Hematopoietic multipotent progenitor cell treated with erythropoietin and hydrocortisone succinate and interleukin-3 and kit ligand, for 6 days (in vitro differentiated cells): ENCODE measurements around the gene PREX1.
"Not testable (repeated sequence)": the region's sequence is repeated elsewhere in the genome, so short reads cannot be mapped to it uniquely, and the experiment has no call there.

Experiments used
- DNase-seq: peaks from one replicate; pipeline ENCODE4 v3.0.0-alpha.2; 2015

The PREX1 gene

GRCh38 chr20:48847498-48848205 is 19.9 kb upstream of the PREX1 start:
- DNase-seq: no peak

GRCh38 chr20:48846516-48847492 is 19.0 kb upstream of the PREX1 start:
- DNase-seq: peak; percentile 52

- DNase-seq: no peak
Measured at GRCh38 chr20:48845721-48846306, 18.0 kb upstream of the PREX1 start.

- no peak for DNase-seq
Measured at GRCh38 chr20:48844996-48845395, 17.2 kb upstream of the PREX1 start.

GRCh38 chr20:48843896-48844295 is 16.1 kb upstream of the PREX1 start:
- not testable (repeated sequence) for DNase-seq

- no peak for DNase-seq
Measured at GRCh38 chr20:48843057-48843806, 15.4 kb upstream of the PREX1 start.

- peak; percentile 30 for DNase-seq
Measured at GRCh38 chr20:48841875-48842529, 14.2 kb upstream of the PREX1 start.

- no peak for DNase-seq
Measured at GRCh38 chr20:48841196-48841874, 13.5 kb upstream of the PREX1 start.

- DNase-seq: no peak
Measured at GRCh38 chr20:48839154-48839917, 11.5 kb upstream of the PREX1 start.

GRCh38 chr20:48837014-48837413 is 9.2 kb upstream of the PREX1 start:
- DNase-seq: no peak

- no peak for DNase-seq
Measured at GRCh38 chr20:48835390-48835789, 7.6 kb upstream of the PREX1 start.

GRCh38 chr20:48834278-48834677 is 6.5 kb upstream of the PREX1 start:
- no peak for DNase-seq

- peak; percentile 52 for DNase-seq
Measured at GRCh38 chr20:48832405-48832730, 4.6 kb upstream of the PREX1 start.

- DNase-seq: peak; percentile 50
Measured at GRCh38 chr20:48831718-48832404, 4.1 kb upstream of the PREX1 start.

- DNase-seq: no peak
Measured at GRCh38 chr20:48830826-48831318, 3.1 kb upstream of the PREX1 start.

- no peak for DNase-seq
Measured at GRCh38 chr20:48829940-48830339, 2.1 kb upstream of the PREX1 start.

GRCh38 chr20:48828734-48829460 is 1.1 kb upstream of the PREX1 start:
- DNase-seq: peak; percentile 43

GRCh38 chr20:48826883-48827771 is 672 bp downstream of the PREX1 start:
- DNase-seq: peak; percentile 58
